Uterus (tissue), 4 donors: ENCODE data around the gene CNST. TPM values are rescaled to one million over a fixed set of nuclear protein-coding genes. Genes with fewer than 3 reads are reported as not detected.

Experiments
- DNase-seq, 2 donors: peaks; one replicate each; pipeline ENCODE4 v3.0.0-alpha.2; 2019 to 2020
- H3K27ac ChIP-seq, 2 donors: fragments of 200-600 bp; sonication (generic); 1 replicate in 1 of 2; 2 replicates in 1 of 2; pipeline ENCODE4 v1.5.1; 2016 to 2018
- H3K27me3 ChIP-seq, 2 donors: fragments of 200-600 bp; sonication (generic); one replicate each; pipeline ENCODE4 v1.5.1; 2018 to 2019; ENCODE audit warnings: control low read depth in 1 of 2
- H3K36me3 ChIP-seq, 2 donors: fragments of 200-600 bp; sonication (generic); one replicate each; pipeline ENCODE4 v1.5.1; 2019; ENCODE audit warnings: control low read depth in 1 of 2
- H3K4me1 ChIP-seq, 2 donors: fragments of 200-600 bp; sonication (generic); one replicate each; pipeline ENCODE4 v1.5.1; 2018 to 2019; ENCODE audit warnings: control low read depth in 1 of 2
- H3K4me3 ChIP-seq, 2 donors: fragments of 200-600 bp; sonication (generic); 1 replicate in 1 of 2; 2 replicates in 1 of 2; pipeline ENCODE4 v1.5.1; 2018 to 2019; ENCODE audit warnings: mild to moderate bottlenecking in 1 of 2
- H3K9me3 ChIP-seq, 2 donors: fragments of 200-600 bp; sonication (generic); one replicate each; pipeline ENCODE4 v1.5.1; 2019; ENCODE audit warnings: control low read depth in 1 of 2
- POLR2A ChIP-seq, 2 donors: fragments of 450-650 bp; IDR thresholded peaks; one replicate each; pipeline ENCODE4 v1.6.1; 2016; ENCODE audit warnings: antibody characterized with exemption in 2 of 2, mild to moderate bottlenecking in 1 of 2, moderate library complexity in 1 of 2
- intact Hi-C: fragments of 100-400 bp; cut with DNase I; formaldehyde crosslinking; loops from one replicate; pipeline ENCODE4 v1.15.1; 2023; ENCODE audit warnings: low total_unique reads
- total RNA-seq, 4 donors: library from RNA; depleted of rRNA in 3 of 4; stranded (reverse); fragments of >200 nt in 3 of 4; gene quantifications; one replicate each; pipeline versions ENCODE4 v1.1.0 to v1.2.4, GENCODE V29; 2014 to 2023
- TF ChIP-seq, protein P1 (sequence below), 4 experiments: fragments of 200-600 bp in 2 of 4; fragments of 450-650 bp in 2 of 4; sonication (generic) in 2 of 4; IDR thresholded peaks; one replicate each; pipeline ENCODE4 v1.5.1; 2016 to 2019; ENCODE audit warnings: antibody characterized with exemption in 4 of 4, mild to moderate bottlenecking in 2 of 4, moderate library complexity in 1 of 4
- donor health status: DM: yes; HTN: yes; CAD: no.

CNST gene
- total RNA-seq, 4 donors from 2014 or later, result 19.7 to 31.0 (median 29.2) TPM

DNA sequence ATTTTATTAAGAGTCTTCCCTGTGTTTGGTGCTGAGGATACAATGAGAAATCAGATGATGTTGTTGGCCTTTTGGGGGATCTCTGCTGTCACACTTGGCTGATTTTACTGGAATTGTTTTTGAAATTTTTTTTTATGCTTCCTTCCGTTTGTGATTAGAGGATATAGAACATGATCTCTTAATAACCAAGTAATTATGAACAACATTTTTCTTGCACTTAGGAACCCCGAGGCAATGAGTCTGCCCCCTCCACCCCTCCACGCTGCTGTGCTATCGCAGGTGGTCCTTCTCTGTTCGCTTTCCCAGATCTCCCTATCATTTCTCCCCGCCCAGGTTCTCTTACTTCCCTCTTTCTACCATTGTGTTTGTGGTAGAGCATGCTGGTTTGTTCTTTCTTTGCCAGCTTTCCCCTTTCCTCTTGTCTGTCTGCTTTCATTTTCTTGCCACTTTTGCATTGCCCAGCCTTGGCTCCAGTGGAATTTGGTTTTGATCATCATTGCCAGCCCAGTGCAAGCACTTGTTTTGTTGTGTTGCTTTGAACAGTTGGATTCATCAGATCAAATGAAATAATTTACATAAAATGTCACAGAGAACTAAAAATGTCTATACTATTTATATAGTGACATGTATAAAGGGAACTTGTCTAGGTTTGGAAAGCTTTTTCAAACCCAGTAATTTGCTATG is 84.9 kb downstream of the CNST start:
- intact Hi-C loops, result no loop called here
- Histone ChIP-seq H3K4me3 (no peak overlapping the region), H3K27me3 (no peaks in the 10 kb centered on the region), H3K27ac (no peak overlapping the region), H3K4me1 (no peaks in the 10 kb centered on the region), H3K9me3 (no peaks in the 10 kb centered on the region), H3K36me3 (no peaks in the 10 kb centered on the region)
- DNase-seq, result no peak
- TF ChIP-seq, protein P1, sequence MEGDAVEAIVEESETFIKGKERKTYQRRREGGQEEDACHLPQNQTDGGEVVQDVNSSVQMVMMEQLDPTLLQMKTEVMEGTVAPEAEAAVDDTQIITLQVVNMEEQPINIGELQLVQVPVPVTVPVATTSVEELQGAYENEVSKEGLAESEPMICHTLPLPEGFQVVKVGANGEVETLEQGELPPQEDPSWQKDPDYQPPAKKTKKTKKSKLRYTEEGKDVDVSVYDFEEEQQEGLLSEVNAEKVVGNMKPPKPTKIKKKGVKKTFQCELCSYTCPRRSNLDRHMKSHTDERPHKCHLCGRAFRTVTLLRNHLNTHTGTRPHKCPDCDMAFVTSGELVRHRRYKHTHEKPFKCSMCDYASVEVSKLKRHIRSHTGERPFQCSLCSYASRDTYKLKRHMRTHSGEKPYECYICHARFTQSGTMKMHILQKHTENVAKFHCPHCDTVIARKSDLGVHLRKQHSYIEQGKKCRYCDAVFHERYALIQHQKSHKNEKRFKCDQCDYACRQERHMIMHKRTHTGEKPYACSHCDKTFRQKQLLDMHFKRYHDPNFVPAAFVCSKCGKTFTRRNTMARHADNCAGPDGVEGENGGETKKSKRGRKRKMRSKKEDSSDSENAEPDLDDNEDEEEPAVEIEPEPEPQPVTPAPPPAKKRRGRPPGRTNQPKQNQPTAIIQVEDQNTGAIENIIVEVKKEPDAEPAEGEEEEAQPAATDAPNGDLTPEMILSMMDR (IDR thresholded peaks at IDR 0.05), result no peak
- no peak for TF ChIP-seq POLR2A (IDR thresholded peaks at IDR 0.05)

DNA sequence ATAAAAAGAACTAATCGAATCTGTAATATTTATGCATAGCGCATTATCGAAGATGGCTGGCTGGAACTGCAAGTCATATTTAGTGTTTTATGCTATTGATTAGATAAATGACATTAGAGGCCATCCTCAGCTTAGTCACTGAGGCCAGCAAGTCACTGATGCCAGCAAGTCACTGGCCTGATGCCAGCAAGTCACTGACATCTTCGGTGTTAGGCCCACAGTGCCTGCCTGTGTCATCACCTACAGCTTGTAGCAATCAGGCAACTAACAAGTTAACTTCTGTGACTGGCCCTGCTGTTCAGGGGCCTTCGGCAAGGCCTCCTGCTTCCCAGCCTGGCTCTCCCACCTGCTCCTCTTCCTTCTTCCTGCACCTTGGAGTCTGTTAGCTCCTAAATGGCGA is 92.3 kb downstream of the CNST start:
- TF ChIP-seq POLR2A (IDR thresholded peaks at IDR 0.05), result no peak
- TF ChIP-seq, protein P1 (IDR thresholded peaks at IDR 0.05), result no peak
- intact Hi-C loops, result no loop called here
- H3K4me3 ChIP-seq, result no peak overlapping the region
- H3K36me3 ChIP-seq, result no peaks in the 10 kb centered on the region
- no peak for DNase-seq
- no peaks in the 10 kb centered on the region for H3K9me3 ChIP-seq
- no peak overlapping the region for H3K27ac ChIP-seq
- H3K4me1 ChIP-seq, result no peaks in the 10 kb centered on the region
- no peaks in the 10 kb centered on the region for H3K27me3 ChIP-seq

DNA sequence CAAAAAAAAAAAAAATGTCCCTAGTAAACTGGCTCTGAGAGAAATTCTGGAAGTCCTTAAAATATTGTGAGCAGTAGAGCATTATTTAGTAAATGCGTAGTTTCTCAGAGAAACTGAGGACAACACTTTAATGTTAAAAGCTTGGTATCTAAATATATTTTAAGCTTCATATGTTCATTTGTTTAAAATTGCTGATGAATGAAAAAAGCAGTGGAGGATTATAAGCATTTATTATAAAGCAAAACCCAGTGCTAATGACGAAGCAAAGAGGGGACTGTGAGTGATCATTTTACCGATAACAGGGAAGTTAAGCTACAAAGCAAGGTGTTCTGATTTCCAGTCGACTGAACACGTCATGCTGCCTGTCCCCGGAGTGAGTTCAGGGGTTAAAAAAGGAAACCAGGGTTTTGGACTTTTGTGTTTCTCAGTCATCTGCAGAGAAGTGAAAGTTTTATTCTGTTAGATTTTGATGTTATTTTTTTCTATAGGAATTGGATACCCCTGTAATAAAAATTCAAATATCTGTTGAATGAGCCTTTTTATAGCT is 93.4 kb downstream of the CNST start:
- intact Hi-C loops, result no loop called here
- no peaks in the 10 kb centered on the region for H3K27me3 ChIP-seq
- H3K4me3 ChIP-seq, result no peak overlapping the region
- TF ChIP-seq POLR2A (IDR thresholded peaks at IDR 0.05), result no peak
- TF ChIP-seq, protein P1 (IDR thresholded peaks at IDR 0.05), result no peak
- no peaks in the 10 kb centered on the region for H3K4me1 ChIP-seq
- DNase-seq, result no peak
- H3K27ac ChIP-seq, result no peak overlapping the region
- no peaks in the 10 kb centered on the region for H3K9me3 ChIP-seq
- H3K36me3 ChIP-seq, result no peaks in the 10 kb centered on the region

DNA sequence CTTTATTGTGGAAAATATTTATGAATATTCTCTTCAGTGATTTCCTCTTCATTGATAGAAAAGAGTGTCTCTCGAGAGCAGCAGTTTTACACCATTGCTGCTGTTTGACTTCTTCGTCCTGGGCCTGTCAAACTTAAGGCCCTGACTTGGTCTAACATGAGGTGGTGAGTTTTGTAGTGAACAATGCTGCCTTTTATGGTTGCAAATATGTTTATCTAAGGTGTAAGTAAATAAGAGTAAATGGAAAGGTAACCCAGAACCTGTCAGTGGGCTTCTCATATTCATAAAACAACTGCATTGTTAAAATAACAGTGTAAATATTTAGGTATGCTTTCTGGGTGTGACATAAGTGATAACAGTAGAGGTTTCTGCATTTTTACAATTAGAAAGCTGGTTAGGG is 95.2 kb downstream of the CNST start:
- Histone ChIP-seq H3K27me3 (no peaks in the 10 kb centered on the region), H3K36me3 (no peaks in the 10 kb centered on the region), H3K4me1 (no peaks in the 10 kb centered on the region), H3K4me3 (no peak overlapping the region), H3K9me3 (no peaks in the 10 kb centered on the region), H3K27ac (no peak overlapping the region)
- no peak for DNase-seq
- no peak for TF ChIP-seq POLR2A (IDR thresholded peaks at IDR 0.05)
- TF ChIP-seq, protein P1 (IDR thresholded peaks at IDR 0.05), result no peak
- intact Hi-C loops, result no loop called here

DNA sequence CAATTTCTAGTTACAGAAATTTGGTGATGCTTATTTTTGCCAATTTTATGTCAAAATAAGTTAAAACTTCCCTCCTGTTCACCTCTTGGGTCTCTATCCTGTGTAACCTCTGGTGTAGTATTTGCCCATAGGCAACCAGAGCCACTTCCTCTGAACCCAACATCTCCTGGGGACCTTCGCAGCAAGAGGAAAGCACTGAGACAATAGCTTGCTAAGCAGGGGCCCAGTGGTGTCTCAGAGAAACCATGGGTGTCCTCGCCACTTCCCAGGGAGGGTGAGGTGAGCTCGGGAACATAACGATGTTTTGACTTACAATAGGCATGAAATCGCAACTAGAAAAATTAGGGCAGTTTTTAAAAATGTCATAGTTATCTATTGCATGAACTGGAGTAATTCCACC is 101.5 kb downstream of the CNST start:
- no peaks in the 10 kb centered on the region for H3K4me1 ChIP-seq
- no peaks in the 10 kb centered on the region for H3K27me3 ChIP-seq
- intact Hi-C loops, result no loop called here
- no peaks in the 10 kb centered on the region for H3K9me3 ChIP-seq
- DNase-seq, result no peak
- no peak overlapping the region for H3K27ac ChIP-seq
- H3K36me3 ChIP-seq, result no peaks in the 10 kb centered on the region
- TF ChIP-seq POLR2A (IDR thresholded peaks at IDR 0.05), result no peak
- TF ChIP-seq, protein P1 (IDR thresholded peaks at IDR 0.05), result no peak
- no peak overlapping the region for H3K4me3 ChIP-seq
